GM19463 (cell line): ENCODE measurements around the gene TXNL4A.

Source experiments
- ATAC-seq: cut with Tn5 transposase; IDR thresholded peaks from one replicate; pipeline ENCODE4 v1.9.1; 2021; ENCODE audit warnings: mild to moderate bottlenecking, moderate library complexity; ENCODE audit not compliant: unreplicated experiment

The TXNL4A gene

DNA sequence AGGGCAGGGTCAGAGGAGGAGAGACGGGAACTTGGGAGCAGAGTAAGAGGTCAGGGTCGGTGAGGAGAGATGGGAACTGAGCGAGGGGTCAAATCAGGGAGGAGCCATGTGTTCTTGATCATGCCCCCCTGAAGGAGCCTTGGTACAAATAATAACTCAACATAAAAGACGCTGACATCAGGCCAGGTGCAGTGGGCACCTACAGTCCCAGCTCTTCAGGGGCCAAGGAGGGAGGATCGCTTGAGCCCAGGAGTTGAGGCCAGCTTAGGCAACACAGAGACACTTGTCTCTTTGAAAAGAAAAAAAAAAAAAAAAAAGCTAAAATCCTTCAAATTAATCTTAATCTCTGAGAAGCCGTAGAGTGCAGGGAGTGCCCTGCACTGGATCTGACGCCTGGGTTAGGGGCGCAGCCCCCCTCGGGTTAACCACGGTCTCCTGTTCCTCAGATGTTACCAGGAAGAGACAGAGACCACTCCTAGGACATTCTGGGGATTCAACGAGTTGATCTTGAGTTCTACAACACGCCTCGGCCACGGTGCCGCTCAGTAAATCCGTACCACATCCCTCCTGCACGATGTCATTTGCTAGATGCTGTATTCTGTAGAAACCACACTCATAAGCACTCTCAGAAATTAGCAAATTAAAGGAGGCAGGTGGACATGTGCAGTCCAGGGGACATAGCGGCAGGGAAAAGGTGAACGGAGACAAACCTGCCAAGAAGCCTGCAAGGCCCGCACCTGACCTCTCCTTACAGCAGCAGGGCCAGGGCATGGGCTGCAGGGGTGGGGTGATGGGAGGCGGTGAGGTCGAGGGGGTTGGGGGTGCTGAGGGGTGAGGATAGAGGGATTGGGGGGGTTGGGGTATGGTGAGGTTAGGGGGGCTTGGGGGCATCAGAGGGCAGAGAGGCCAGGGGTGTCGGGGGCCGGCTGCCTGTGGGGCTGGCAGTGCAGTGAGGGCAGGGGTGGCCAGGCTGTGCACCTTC lies 66.1 kb downstream of the TXNL4A start:
- ATAC-seq: no peak
